WTC11 (cell line): Measurements from ENCODE around the gene UBQLN1. TPM values are rescaled to one million over a fixed set of nuclear protein-coding genes. Genes with fewer than 3 reads are reported as not detected.
A peak's percentile ranks its signal among the peaks of the same experiment; 100 is the strongest.

Experiments
- EMX1 ChIP-seq: fragments of 250-450 bp; sonication (Bioruptor Pico); IDR thresholded peaks from 2 replicates; pipeline ENCODE4 v1.8.0; 2021; ENCODE audit warnings: mild to moderate bottlenecking
- ESRRA ChIP-seq: sonication (generic); formaldehyde crosslinking; IDR thresholded peaks from 2 replicates; pipeline ENCODE4 v1.8.1; 2022; ENCODE audit warnings: mild to moderate bottlenecking, missing genetic modification reagents, borderline replicate concordance
- ETV6 ChIP-seq: sonication (generic); formaldehyde crosslinking; IDR thresholded peaks from 2 replicates; pipeline ENCODE4 v1.8.1; 2022; ENCODE audit warnings: mild to moderate bottlenecking, missing genetic modification reagents
- FOXJ3 ChIP-seq: sonication (generic); formaldehyde crosslinking; IDR thresholded peaks from 2 replicates; pipeline ENCODE4 v1.9.0; 2021; ENCODE audit warnings: missing genetic modification reagents, mild to moderate bottlenecking, borderline replicate concordance
- FOXP1 ChIP-seq: sonication (generic); formaldehyde crosslinking; IDR thresholded peaks from 2 replicates; pipeline ENCODE4 v1.8.0; 2022; ENCODE audit warnings: missing genetic modification reagents, mild to moderate bottlenecking, moderate library complexity, borderline replicate concordance
- GTF2I ChIP-seq: fragments of 250-450 bp; sonication (Bioruptor Pico); conservative IDR thresholded peaks from 2 replicates; pipeline ENCODE4 v1.4.0; 2021; ENCODE audit warnings: mild to moderate bottlenecking
- IRF2 ChIP-seq: sonication (generic); formaldehyde crosslinking; IDR thresholded peaks from 2 replicates; pipeline ENCODE4 v1.8.0; 2022; ENCODE audit warnings: low read depth, missing genetic modification reagents, borderline replicate concordance
- JUN ChIP-seq: sonication (generic); formaldehyde crosslinking; IDR thresholded peaks from 2 replicates; pipeline ENCODE4 v1.8.0; 2023; ENCODE audit warnings: mild to moderate bottlenecking, missing genetic modification reagents
- KAT7 ChIP-seq: sonication (generic); formaldehyde crosslinking; IDR thresholded peaks from 2 replicates; pipeline ENCODE4 v1.8.1; 2023; ENCODE audit warnings: missing genetic modification reagents, mild to moderate bottlenecking, borderline replicate concordance
- MYBL2 ChIP-seq: sonication (generic); formaldehyde crosslinking; IDR thresholded peaks from 2 replicates; pipeline ENCODE4 v1.8.1; 2023; ENCODE audit warnings: mild to moderate bottlenecking, moderate library complexity, missing genetic modification reagents
- NR3C1 ChIP-seq: sonication (generic); formaldehyde crosslinking; conservative IDR thresholded peaks from 2 replicates; pipeline ENCODE4 v1.8.1; 2023; ENCODE audit warnings: low read depth, mild to moderate bottlenecking, missing genetic modification reagents
- RORB ChIP-seq: fragments of 250-450 bp; sonication (Bioruptor Pico); IDR thresholded peaks from 2 replicates; pipeline ENCODE4 v1.9.0; 2021; ENCODE audit warnings: mild to moderate bottlenecking
- SMAD4 ChIP-seq: sonication (generic); formaldehyde crosslinking; IDR thresholded peaks from 2 replicates; pipeline ENCODE4 v1.8.0; 2022; ENCODE audit warnings: mild to moderate bottlenecking, missing genetic modification reagents
- SOX15 ChIP-seq: fragments of 250-450 bp; sonication (Bioruptor Pico); IDR thresholded peaks from 2 replicates; pipeline ENCODE4 v1.9.0; 2021; ENCODE audit warnings: mild to moderate bottlenecking
- SP1 ChIP-seq: sonication (generic); formaldehyde crosslinking; conservative IDR thresholded peaks from 2 replicates; pipeline ENCODE4 v1.8.1; 2022; ENCODE audit warnings: missing genetic modification reagents
- TEAD1 ChIP-seq: sonication (generic); formaldehyde crosslinking; IDR thresholded peaks from 2 replicates; pipeline ENCODE4 v1.8.0; 2022; ENCODE audit warnings: mild to moderate bottlenecking, missing genetic modification reagents
- TEAD4 ChIP-seq: sonication (generic); formaldehyde crosslinking; IDR thresholded peaks from 2 replicates; pipeline ENCODE4 v1.8.0; 2022; ENCODE audit warnings: mild to moderate bottlenecking, missing genetic modification reagents
- ZNF138 ChIP-seq: sonication (generic); formaldehyde crosslinking; conservative IDR thresholded peaks from 2 replicates; pipeline ENCODE4 v1.8.1; 2022; ENCODE audit warnings: mild to moderate bottlenecking, moderate library complexity, missing genetic modification reagents
- ZNF219 ChIP-seq: sonication (generic); formaldehyde crosslinking; IDR thresholded peaks from 2 replicates; pipeline ENCODE4 v1.8.0; 2023; ENCODE audit warnings: missing genetic modification reagents, mild to moderate bottlenecking, borderline replicate concordance
- ZNF232 ChIP-seq: sonication (generic); formaldehyde crosslinking; IDR thresholded peaks from 2 replicates; pipeline ENCODE4 v1.8.0; 2022; ENCODE audit warnings: mild to moderate bottlenecking, missing genetic modification reagents
- ZNF416 ChIP-seq: fragments of 250-450 bp; sonication (Bioruptor Pico); IDR thresholded peaks from 2 replicates; pipeline ENCODE4 v1.9.0; 2021; ENCODE audit warnings: mild to moderate bottlenecking, inconsistent platforms
- ZNF423 ChIP-seq: fragments of 250-450 bp; sonication (Bioruptor Pico); IDR thresholded peaks from 2 replicates; pipeline ENCODE4 v2.1.2; 2022; ENCODE audit warnings: mild to moderate bottlenecking, moderate library complexity
- total RNA-seq: library from RNA; stranded (reverse); gene quantifications from 3 replicates; pipeline ENCODE4 v1.2.3, GENCODE V29; 2021
- TF ChIP-seq, protein P1 (sequence below): sonication (generic); formaldehyde crosslinking; IDR thresholded peaks from 2 replicates; pipeline ENCODE4 v1.8.1; 2023; ENCODE audit warnings: mild to moderate bottlenecking, moderate library complexity, missing genetic modification reagents
- TF ChIP-seq, protein P2 (sequence below): sonication (generic); formaldehyde crosslinking; IDR thresholded peaks from 2 replicates; pipeline ENCODE4 v1.8.1; 2022; ENCODE audit warnings: mild to moderate bottlenecking, missing genetic modification reagents, moderate library complexity, borderline replicate concordance
- TF ChIP-seq, protein P3 (sequence below): sonication (generic); formaldehyde crosslinking; IDR thresholded peaks from 2 replicates; pipeline ENCODE4 v1.8.0; 2022; ENCODE audit warnings: mild to moderate bottlenecking, missing genetic modification reagents
- TF ChIP-seq, protein P4 (sequence below): sonication (generic); formaldehyde crosslinking; IDR thresholded peaks from 2 replicates; pipeline ENCODE4 v1.8.0; 2022; ENCODE audit warnings: missing genetic modification reagents
- TF ChIP-seq, protein P5 (sequence below): sonication (generic); formaldehyde crosslinking; conservative IDR thresholded peaks from 2 replicates; pipeline ENCODE4 v1.8.1; 2022; ENCODE audit warnings: mild to moderate bottlenecking, missing genetic modification reagents
- TF ChIP-seq, protein P6 (sequence below): sonication (generic); formaldehyde crosslinking; IDR thresholded peaks from 2 replicates; pipeline ENCODE4 v1.8.1; 2023; ENCODE audit warnings: mild to moderate bottlenecking, missing genetic modification reagents

UBQLN1 gene
- total RNA-seq, 1 experiment from 2014 or later = 110 TPM

DNA sequence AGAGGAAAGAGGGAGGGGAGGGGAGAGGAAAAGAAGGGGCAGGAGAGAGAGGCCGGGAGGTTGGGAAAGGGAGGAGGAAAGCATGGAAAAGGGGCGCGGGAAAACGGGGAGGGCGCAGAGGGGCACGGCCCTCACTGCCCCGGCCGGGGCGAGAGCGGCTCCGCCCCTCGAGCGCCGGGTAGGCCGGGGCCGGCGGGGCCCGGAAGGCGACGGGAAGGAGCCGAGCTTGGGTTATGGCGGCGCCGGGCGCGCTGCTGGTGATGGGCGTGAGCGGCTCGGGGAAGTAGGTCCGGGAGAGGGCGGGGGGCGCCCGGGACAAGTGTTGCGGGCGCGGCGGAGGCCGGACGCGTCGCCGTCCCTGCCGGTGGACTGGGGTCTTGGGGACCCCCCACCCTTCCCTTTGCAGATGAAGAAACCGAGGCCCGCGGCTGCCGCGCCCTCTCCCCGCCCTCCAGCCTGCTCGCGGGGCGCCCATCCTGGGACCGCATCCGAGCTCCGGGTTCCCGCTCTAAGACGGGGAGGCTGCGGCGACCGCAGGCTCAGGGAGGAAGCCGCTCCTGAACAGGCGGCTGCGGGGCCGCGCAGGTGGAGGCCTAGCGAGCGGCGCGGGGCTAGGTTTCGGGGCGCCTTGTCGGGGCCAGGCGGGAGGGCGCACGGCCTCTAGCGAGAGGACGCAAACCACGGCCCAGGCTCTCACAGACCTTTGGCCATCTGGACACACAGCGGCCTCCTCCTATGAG, 84.6 kb downstream of the UBQLN1 start, which contains the start of gene IDNK (continued):
- TF ChIP-seq, protein P1, sequence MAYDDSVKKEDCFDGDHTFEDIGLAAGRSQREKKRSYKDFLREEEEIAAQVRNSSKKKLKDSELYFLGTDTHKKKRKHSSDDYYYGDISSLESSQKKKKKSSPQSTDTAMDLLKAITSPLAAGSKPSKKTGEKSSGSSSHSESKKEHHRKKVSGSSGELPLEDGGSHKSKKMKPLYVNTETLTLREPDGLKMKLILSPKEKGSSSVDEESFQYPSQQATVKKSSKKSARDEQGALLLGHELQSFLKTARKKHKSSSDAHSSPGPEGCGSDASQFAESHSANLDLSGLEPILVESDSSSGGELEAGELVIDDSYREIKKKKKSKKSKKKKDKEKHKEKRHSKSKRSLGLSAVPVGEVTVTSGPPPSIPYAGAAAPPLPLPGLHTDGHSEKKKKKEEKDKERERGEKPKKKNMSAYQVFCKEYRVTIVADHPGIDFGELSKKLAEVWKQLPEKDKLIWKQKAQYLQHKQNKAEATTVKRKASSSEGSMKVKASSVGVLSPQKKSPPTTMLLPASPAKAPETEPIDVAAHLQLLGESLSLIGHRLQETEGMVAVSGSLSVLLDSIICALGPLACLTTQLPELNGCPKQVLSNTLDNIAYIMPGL (CRISPR knock-in tag) = peak; percentile 93; the same call in 1 of the 2 replicates
- TF ChIP-seq, protein P2, sequence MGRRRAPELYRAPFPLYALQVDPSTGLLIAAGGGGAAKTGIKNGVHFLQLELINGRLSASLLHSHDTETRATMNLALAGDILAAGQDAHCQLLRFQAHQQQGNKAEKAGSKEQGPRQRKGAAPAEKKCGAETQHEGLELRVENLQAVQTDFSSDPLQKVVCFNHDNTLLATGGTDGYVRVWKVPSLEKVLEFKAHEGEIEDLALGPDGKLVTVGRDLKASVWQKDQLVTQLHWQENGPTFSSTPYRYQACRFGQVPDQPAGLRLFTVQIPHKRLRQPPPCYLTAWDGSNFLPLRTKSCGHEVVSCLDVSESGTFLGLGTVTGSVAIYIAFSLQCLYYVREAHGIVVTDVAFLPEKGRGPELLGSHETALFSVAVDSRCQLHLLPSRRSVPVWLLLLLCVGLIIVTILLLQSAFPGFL (CRISPR knock-in tag) = no peak
- TF ChIP-seq TEAD4 (CRISPR knock-in tag) (0 out of 2 replicates have a peak, but pooled peaks have one; percentile 22), TEAD1 (peak; percentile 64; the same call in 1 of the 2 replicates), JUN (CRISPR knock-in tag) (peak; percentile 41; the same call in 1 of the 2 replicates), ZNF138 (CRISPR knock-in tag) (no peak), EMX1 (CRISPR knock-in tag) (no peak), ETV6 (peak; percentile 100), KAT7 (CRISPR knock-in tag) (peak; percentile 27; the same call in 1 of the 2 replicates), IRF2 (CRISPR knock-in tag) (no peak), ZNF219 (0 out of 2 replicates have a peak, but pooled peaks have one; percentile 39), RORB (CRISPR knock-in tag) (no peak), FOXJ3 (CRISPR knock-in tag) (no peak), SP1 (CRISPR knock-in tag) (peak; percentile 67), ZNF232 (CRISPR knock-in tag) (no peak), SOX15 (CRISPR knock-in tag) (no peak), FOXP1 (peak; percentile 55; the same call in 1 of the 2 replicates), GTF2I (CRISPR knock-in tag) (no peak), MYBL2 (CRISPR knock-in tag) (no peak; the same call in 1 of the 2 replicates), ZNF423 (no peak), SMAD4 (CRISPR knock-in tag) (no peak), NR3C1 (0 out of 2 replicates have a peak, but pooled peaks have one; percentile 21), ZNF416 (0 out of 2 replicates have a peak, but pooled peaks have one; percentile 40), ESRRA (CRISPR knock-in tag) (no peak)
- TF ChIP-seq, protein P3, sequence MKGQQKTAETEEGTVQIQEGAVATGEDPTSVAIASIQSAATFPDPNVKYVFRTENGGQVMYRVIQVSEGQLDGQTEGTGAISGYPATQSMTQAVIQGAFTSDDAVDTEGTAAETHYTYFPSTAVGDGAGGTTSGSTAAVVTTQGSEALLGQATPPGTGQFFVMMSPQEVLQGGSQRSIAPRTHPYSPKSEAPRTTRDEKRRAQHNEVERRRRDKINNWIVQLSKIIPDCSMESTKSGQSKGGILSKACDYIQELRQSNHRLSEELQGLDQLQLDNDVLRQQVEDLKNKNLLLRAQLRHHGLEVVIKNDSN (CRISPR knock-in tag) = peak; percentile 17; the same call in 1 of the 2 replicates
- TF ChIP-seq, protein P4, sequence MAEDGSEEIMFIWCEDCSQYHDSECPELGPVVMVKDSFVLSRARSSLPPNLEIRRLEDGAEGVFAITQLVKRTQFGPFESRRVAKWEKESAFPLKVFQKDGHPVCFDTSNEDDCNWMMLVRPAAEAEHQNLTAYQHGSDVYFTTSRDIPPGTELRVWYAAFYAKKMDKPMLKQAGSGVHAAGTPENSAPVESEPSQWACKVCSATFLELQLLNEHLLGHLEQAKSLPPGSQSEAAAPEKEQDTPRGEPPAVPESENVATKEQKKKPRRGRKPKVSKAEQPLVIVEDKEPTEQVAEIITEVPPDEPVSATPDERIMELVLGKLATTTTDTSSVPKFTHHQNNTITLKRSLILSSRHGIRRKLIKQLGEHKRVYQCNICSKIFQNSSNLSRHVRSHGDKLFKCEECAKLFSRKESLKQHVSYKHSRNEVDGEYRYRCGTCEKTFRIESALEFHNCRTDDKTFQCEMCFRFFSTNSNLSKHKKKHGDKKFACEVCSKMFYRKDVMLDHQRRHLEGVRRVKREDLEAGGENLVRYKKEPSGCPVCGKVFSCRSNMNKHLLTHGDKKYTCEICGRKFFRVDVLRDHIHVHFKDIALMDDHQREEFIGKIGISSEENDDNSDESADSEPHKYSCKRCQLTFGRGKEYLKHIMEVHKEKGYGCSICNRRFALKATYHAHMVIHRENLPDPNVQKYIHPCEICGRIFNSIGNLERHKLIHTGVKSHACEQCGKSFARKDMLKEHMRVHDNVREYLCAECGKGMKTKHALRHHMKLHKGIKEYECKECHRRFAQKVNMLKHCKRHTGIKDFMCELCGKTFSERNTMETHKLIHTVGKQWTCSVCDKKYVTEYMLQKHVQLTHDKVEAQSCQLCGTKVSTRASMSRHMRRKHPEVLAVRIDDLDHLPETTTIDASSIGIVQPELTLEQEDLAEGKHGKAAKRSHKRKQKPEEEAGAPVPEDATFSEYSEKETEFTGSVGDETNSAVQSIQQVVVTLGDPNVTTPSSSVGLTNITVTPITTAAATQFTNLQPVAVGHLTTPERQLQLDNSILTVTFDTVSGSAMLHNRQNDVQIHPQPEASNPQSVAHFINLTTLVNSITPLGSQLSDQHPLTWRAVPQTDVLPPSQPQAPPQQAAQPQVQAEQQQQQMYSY (CRISPR knock-in tag) = 0 out of 2 replicates have a peak, but pooled peaks have one; percentile 12
- TF ChIP-seq, protein P5, sequence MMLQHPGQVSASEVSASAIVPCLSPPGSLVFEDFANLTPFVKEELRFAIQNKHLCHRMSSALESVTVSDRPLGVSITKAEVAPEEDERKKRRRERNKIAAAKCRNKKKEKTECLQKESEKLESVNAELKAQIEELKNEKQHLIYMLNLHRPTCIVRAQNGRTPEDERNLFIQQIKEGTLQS (CRISPR knock-in tag) = no peak
- TF ChIP-seq, protein P6, sequence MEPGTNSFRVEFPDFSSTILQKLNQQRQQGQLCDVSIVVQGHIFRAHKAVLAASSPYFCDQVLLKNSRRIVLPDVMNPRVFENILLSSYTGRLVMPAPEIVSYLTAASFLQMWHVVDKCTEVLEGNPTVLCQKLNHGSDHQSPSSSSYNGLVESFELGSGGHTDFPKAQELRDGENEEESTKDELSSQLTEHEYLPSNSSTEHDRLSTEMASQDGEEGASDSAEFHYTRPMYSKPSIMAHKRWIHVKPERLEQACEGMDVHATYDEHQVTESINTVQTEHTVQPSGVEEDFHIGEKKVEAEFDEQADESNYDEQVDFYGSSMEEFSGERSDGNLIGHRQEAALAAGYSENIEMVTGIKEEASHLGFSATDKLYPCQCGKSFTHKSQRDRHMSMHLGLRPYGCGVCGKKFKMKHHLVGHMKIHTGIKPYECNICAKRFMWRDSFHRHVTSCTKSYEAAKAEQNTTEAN (CRISPR knock-in tag) = no peak
